Ureter (tissue), 1 donor: ENCODE results near the gene CACTIN. TPM values are rescaled to one million over a fixed set of nuclear protein-coding genes. Genes with fewer than 3 reads are reported as not detected.
A peak's percentile ranks its signal among the peaks of the same experiment; 100 is the strongest.

Experiments
- DNase-seq: peaks from one replicate; pipeline ENCODE4 v3.0.0-alpha.2; 2020; ENCODE audit warnings: low spot score
- total RNA-seq: library from RNA; stranded (reverse); gene quantifications from one replicate; pipeline ENCODE4 v1.2.4, GENCODE V29; 2023
- donor health status: DM: yes; HTN: yes; CAD: no.

Gene CACTIN
- total RNA-seq, 1 donor from 2014 or later = 31.0 TPM

DNA sequence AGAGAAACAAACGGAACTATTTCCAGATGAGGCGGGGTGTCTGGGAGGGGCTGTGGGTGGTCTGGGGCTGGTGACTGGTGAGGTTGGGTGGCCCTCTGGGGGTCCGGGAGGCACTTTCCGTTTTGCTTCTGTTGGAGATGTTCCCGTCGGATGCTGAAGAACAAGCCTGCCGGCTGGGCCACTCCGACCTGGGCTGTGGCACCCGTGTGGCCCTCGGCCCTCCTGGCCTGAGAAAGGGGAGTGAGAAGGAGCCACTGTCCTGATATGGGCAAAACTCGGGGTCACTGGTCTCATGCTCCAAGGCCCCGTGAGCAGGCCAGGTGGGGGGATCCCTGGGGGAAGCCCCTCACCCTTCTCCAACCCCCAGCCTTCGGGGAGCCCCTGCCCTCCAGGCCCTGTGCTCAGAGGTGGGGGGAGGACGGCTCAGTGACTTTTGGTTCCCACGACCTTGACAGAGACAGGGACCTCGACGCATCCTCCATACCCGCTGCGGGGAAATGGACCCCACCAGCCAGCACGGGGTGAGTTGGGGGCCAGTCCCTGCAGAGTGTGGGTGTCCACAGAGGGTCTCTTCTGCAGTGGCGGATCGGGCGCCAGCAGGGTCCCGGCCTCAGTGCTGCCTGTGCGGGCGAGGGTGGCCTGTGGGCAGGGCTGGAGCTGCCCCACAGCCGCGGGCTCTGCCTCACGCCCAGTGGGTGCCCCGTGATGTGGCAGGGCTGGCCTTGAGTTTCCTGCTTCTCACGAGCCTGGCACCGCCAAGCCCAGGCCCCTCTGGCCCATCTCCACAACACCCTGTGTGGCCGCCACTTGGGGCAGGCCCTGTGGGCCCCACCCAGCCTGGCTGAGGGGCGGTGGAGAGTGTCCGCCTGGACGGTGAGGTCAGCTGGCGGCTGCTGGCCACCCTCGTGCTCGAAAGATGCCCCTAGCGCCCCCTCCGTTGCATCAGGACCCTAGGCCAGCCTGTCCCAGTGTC is 15.6 kb downstream of the CACTIN start:
- DNase-seq = no peak

GRCh38 chr19:3609779-3610719 is 16.5 kb downstream of the CACTIN start:
- DNase-seq = no peak

GRCh38 chr19:3608750-3609322 is 17.8 kb downstream of the CACTIN start:
- DNase-seq = no peak

- DNase-seq = no peak
Observed at GRCh38 chr19:3608079-3608641, 18.4 kb downstream of the CACTIN start.

DNA sequence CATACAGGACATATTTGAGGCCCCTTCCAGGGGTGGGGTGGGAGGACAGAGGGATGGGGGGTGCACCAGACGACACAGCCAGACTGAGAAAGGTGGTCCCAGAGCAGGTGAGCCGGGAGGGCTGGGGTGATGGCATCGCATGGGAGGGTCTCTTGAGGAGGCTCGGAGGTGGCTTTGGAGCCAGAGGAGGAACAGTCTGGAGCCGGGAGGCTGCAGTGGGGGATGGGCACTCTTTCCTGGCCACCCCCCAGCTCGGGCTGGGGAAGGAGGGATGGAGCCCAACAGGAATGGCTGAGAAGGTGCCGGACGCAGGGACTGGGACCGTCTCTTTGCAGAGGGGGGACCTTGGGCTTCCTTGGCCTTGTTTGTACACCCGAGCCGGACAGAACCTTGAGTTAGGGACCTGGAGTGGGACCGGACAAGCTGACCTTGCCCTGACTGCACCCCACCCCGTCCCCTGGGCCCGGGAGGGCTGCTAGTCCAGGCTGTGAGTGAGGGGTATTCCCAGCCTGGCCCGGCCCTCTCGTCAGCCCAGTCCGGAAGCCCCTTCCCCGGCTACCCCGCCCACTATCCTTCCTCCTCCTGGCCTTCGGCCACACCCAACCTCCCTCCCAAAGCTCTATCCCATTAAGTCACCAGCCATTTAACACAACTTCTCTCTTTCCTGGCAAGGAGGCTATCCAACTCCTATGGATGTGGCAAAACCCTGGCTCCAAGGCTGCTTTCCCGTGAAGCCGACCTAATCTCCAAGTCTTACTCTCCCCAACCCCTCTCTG is 19.1 kb downstream of the CACTIN start:
- no peak for DNase-seq

- DNase-seq = peak; percentile 77
Observed at GRCh38 chr19:3606690-3607289, 19.8 kb downstream of the CACTIN start, which contains the start of gene TBXA2R. TBXA2R (minus strand) TSS chr19:3606875; CDS start chr19:3600634, 6,241 bp downstream.

- no peak for DNase-seq
Observed at GRCh38 chr19:3606174-3606689, 20.4 kb downstream of the CACTIN start.

DNA sequence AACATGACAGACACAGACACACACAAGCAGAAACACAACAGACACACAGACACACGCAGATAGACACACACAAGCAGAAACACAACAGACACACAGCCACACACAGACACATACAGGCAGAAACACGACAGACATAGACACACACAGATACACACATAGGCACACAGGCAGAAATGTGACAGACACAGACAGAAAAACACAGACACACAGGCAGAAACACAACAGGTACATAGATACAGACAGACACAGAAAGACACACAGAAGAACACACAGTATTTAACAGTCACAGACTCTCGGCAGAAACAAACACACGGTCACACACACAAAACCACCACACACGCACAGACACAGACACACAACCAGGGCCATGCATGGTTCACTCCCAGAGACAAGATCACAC is 20.8 kb downstream of the CACTIN start:
- no peak for DNase-seq

DNA sequence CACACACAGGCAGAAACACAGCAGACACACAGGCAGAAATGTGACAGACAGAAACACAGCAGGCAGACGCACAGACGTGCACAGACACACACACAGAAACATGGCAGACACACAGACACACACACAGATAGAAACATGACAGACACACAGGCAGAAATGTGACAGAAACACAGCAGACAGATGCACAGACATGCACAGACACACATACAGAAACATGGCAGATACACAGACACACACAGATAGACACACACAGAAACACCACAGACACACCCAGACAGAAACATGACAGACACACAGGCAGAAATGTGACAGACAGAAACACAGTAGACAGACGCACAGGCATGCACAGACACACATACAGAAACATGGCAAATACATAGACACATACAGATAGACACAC is 21.2 kb downstream of the CACTIN start:
- DNase-seq = no peak

DNA sequence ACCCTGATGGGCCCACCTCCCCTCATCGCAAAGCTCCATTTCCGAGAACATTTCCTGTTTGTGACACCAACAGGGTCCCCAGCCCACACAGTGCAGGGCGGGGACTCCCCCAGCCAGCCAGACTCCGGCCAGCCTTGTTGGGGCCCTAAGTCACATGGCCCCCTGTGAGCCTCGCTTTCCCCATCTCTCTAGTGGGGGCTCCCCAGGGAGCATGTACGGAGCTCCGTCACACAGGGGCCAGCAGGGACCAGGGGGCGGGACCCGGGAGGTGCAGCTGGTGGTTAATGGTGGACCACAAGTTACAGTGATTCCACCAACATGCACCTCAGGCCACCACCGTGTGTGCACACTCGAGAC is 21.6 kb downstream of the CACTIN start:
- DNase-seq = no peak

GRCh38 chr19:3604227-3604986 is 22.2 kb downstream of the CACTIN start:
- DNase-seq = no peak

DNA sequence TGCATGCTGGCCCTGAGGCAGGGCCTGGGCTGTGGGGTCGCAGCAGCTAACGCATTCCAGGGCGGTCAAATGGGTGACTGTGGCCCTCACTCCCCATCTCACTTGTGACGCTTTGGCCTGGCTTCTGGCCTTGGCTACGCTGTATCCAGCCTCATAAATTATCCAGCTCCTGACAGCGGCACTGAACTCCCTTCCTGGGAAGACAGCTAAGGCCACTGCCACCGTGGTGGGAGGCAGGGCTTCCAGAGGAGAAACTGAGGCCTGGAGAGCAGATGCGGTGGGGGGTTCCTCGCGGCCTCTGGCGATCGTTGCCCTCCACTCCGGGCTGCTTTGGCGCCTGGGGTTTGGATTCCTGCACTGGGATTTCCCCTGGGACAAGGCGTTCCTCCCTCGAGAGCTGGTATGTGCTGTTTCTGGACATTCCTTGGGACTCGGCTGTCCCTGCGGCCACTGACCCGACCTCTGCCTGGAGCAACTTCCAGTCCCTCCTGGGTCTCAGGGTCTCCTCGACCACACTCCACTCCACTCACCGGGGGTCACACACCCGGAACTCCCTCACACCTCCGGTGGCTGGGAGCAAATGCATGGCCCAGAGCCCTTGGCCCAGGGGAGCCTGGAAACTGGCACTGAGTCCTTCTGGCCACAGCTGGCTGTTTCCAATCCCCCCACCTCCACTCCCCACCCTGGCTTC is 23.3 kb downstream of the CACTIN start:
- DNase-seq = no peak

DNA sequence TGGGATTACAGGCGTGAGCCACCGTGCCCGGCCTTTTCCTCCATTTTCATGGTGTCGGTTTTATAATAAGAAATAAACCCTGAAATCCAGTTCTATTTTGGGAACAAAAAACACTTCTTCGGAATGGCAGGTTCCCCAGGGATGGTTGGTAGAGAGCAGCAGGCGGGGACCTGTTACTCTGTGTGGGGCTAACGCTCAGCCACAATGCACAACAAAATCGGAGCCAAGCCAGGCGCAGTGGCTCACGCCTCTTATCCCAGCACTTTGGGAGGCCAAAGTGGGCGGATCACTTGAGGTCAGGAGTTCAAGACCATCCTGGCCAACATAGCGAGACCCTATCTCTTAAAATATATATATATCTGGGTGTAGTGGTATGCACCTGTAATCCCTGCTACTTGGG is 25.6 kb downstream of the CACTIN start:
- DNase-seq = no peak

DNA sequence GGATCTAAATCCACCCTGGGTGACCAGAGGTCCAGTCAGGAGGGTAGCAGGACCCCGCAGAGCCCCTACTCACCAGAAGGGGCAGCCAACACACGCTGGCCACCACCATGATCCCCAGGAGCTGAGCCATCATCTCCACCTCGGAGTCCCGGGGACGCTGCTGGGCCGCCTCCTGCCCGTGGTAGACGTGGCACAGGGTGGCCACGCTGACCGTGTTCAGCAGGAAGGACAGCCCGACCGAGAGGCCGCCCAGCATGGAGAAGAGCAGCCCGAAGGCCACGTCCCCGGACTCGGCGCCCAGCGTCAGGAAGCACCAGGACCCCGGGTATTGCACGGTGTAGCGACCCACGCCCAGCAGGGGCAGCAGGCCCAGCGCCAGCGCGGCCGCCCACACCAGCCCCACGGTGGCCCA is 26.8 kb downstream of the CACTIN start:
- DNase-seq = no peak

DNA sequence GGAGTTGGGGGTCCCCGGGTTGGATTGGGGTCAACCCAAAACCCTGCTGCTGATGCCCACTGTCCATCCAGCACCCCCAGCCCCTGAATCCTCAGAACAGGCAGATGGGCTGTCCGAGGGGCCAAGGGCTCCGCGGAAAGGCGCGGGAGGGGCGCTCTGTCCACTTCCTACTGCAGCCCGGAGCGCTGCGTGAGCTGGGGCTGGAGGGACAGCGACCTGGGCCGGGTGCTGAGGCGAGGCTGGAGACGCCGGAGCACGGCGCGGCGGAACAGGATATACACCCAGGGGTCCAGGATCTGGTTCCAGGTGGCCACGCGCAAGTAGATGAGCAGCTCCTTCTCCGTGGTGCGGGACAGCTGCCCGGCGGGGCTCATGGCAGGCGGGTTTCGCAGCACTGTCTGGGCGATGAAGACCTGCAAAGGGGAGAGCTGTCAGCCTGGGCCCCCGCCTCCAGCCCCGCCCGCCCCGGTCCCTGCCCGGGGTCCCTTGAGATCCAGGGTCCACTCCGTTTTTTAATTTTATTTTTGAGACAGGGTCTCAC is 31.0 kb downstream of the CACTIN start:
- DNase-seq = no peak

DNA sequence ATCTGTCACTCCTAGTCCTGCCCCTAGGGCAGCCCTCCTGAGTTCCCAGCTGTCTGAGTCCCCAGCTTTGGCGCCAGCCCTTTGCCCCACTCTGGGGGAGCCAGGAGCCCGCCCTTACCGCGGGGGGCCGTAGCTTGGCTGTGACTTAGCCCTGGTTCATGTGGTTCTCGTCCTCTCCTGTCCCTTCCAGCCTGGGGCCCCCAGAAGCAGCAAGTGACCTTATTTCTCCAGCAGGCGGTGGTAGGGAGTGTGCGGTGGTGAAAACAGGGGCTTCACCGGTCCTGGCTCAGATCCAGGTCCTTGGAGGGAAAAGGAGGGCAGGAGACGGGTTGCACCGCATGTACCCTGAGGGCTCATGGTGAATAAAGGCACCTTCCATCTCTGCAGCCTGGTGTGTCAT is 33.4 kb downstream of the CACTIN start:
- DNase-seq = no peak

DNA sequence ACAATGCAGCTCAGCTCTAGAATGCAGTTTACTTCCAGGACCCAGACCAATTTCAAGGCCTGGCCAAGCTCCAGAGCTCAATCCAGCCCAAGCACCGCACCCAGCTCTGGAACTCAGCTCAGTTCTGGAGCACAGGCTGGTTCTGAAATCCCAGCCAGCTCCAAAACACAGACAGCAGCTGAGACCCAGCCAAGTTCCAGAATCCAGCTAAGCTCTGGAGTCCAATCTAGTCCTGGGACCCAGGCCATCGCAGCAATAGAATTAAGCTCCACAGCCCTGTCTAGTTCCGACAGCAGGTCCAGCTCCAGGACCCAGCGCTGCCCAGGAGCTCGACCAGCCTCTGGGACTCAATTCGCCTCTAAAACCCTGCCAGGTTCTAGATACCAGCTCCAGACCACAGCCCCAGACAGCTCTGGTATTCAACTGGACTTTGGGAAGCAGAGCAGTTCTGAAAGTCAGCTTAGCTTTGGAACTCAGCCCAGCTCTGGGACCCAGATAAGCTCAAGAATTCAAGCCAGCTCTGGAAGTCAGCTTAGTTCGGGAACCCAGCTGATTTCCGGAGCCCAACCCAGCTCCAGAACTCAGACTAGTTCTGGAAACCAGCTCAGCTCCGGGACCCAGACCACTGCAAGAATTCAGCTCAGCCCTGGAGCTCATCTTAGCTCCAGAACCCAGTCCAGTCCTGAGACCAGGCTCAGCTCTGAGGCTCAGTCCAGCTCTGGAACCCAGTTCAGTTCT is 34.5 kb downstream of the CACTIN start:
- DNase-seq = no peak
